NCI-H1105 treated with DMSO at 0.1 percent for 48 hours (cell line): ENCODE data around the gene TNFRSF6B.

Experiments
- DNase-seq: peaks from one replicate; lab custom pipeline; 2025; lab: John Stamatoyannopoulos, UW

Gene TNFRSF6B

DNA sequence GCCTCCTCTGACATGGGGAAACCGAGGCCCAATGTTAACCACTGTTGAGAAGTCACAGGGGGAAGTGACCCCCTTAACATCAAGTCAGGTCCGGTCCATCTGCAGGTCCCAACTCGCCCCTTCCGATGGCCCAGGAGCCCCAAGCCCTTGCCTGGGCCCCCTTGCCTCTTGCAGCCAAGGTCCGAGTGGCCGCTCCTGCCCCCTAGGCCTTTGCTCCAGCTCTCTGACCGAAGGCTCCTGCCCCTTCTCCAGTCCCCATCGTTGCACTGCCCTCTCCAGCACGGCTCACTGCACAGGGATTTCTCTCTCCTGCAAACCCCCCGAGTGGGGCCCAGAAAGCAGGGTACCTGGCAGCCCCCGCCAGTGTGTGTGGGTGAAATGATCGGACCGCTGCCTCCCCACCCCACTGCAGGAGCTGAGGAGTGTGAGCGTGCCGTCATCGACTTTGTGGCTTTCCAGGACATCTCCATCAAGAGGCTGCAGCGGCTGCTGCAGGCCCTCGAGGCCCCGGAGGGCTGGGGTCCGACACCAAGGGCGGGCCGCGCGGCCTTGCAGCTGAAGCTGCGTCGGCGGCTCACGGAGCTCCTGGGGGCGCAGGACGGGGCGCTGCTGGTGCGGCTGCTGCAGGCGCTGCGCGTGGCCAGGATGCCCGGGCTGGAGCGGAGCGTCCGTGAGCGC lies 1.6 kb downstream of the TNFRSF6B start:
- DNase-seq: no peak

DNA sequence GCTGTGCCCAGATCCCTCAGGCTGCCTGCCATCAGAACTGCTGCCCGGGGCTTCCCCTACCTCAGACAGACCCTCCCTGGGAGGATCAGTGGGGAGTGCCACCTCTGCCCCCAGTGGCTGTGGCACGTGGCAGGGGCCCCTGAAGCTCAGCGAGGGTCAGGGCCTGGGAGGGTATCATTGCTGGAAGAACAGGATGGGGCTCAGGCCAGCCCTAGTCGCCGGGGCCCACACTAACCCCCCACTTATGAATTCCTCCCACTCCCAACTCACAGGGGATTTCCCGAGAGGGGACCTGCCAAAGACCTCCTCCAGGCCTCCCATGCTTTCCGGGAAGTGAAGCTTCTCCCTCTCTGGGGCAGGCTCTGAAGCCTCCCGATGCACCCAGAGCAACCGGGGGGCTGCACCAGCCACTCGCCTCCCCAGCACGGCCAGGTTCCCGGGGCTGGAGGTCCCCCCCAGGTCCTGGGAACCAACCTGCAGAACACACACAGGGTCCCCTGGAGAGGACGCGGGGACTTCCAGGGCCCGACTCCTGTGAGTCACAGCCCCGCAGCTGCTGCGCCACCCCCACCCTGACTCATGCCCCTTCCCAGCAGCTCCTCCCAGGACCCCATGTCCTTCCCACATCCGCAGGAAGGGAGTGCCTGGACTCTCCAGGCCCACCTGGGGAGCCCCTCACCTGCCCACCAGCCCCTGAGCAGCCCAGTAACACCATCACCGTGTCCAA lies 2.5 kb downstream of the TNFRSF6B start:
- no peak for DNase-seq

- DNase-seq: no peak
These were observed 3.2 kb downstream of the TNFRSF6B start for GRCh38 chr20:63699466-63700198.

GRCh38 chr20:63700199-63701050 lies 4.0 kb downstream of the TNFRSF6B start:
- no peak for DNase-seq

DNA sequence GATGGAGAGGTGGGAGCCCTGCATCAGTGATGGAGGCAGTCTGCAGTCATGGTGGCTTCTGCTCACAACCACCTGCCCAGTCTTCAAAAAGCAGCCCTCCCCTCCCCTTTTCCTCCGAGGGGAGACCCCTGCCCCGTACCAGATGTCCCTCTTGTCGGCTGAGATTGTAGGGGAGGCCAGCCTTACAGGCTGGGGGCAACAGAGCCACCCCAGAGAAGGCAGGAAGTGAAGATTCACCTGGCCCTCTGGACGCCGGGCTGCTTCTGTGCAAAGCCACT lies 4.5 kb downstream of the TNFRSF6B start:
- DNase-seq: no peak

GRCh38 chr20:63701329-63702035 lies 5.0 kb downstream of the TNFRSF6B start:
- no peak for DNase-seq

DNA sequence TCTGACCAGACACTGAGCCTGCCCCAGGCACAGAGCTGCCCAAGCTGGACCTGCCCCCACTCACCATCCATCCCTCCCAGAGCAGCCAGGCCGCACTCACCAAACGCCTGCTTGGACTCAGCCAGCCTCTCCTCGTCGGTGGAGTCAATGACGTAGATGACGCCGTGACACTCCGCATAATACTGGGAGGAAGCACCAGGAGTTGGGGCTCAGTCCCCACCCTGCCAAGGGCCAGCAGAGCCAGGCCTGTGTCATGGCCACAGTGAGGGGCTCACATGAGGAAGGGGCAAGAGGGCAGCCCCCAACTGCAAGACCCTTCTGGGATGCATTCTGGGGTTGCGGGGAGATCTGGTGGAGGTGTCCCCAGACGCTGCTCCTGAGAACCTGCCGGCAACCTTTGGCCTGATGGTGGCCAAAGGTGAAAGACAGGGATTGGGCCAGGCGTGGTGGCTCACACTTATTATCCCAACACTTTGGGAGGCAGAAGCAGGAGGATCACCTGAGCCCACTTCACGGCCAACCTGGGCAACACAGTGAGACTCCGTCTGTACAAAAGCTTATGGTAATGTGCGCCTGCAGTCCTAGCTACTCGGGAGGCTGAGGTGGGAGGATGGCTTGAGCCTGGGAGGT lies 5.7 kb downstream of the TNFRSF6B start:
- DNase-seq: no peak

DNA sequence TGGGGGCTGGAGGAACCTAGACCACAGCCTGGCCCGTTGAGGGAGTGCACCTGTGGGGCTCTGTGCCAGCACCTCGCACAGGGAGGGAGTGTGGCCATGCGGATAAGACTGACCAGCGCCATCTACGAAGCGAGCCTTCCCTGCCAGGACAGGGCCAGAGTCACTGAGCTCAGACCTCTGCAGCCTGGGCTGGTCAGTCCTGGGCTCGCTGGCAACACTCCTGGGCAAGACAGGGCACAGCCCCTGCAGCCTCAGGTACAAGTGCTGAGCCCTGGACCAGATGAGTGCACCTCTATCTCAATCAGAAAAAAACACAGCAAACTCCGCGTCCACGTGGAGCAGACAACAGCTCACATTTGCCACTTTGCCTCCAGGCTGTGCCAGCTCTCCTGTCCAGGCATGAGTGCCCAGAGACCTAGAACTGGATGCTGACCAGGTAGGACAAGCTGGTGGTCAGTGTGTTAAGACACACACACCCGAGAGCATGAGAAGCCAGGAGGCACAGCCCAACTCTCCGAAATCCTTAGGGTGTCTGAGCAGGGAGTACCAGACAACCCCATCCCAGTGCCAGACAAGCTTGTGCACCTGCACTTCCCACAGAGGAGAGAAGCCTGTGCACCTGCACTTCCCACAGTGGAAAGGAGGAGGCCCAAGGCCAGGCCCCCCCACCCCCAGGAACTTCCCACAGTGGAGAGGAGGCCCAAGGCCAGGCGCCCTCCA lies 6.5 kb downstream of the TNFRSF6B start:
- no peak for DNase-seq

DNA sequence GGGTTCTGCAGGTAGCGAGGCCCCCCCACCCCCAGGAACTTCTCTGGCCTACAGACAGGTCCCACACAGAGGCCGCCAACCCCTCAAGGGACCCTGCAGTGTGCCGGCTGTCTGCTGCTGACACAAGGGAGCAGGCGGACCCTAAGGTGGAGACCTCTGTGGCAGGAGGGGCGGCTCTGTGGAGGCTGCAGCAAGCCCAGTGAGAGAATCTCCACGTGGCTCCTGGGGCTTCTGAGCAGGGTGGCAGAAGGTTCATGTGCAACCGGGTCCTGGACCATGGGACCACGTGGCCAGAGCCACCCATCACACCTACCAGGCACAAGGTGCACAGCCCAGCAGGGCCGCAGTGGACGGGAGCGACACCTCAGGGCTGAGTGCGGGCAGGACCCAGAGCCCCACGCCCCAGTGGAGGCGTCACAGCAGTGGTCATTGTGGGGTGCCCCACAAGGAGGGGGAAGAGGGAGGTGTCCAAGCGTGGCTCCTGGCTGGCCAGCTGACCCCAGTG lies 7.1 kb downstream of the TNFRSF6B start:
- DNase-seq: no peak

- no peak for DNase-seq
These were observed 7.7 kb downstream of the TNFRSF6B start for GRCh38 chr20:63703976-63704748.

GRCh38 chr20:63704749-63705117 lies 8.3 kb downstream of the TNFRSF6B start:
- DNase-seq: no peak

DNA sequence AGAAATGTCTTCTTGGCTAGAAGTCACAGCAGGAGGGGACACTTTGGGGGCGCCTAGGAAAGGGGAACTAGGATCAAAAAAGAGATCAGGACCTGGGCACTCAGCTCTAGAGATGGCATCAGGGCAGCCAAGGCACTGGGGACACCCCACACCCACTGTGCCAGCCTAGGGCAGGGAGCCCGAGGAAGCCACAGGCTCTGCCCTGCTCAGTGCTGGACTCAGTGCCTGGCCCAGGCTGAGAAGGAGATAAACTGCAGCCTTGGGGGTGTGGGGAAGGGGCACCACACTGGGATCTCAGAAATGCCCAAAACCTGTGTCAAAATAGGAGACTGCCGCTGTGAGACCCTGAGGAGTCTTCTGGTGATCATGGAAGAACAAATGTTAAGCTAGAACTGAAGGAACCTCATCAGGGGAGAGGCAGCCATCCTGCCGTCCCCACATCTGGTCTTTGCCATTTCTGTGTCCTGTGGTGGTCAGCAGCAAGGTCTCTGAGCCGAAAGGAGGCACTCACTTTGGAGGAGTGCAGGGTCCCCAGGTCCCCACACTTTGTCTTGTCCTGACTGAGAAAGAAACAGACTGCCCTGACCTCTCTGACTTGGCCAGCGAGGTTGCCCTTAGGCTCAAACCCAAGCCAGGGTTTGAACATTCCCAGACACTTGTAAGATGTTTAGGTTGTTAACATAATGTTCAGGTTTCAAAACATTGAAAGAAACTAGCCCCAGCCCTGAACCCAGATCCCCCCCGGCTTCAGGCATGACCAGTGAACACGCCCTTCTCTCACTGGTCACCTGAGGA lies 9.0 kb downstream of the TNFRSF6B start:
- DNase-seq: no peak

GRCh38 chr20:63706027-63706695 lies 9.7 kb downstream of the TNFRSF6B start:
- DNase-seq: no peak

GRCh38 chr20:63706852-63707557 lies 10.6 kb downstream of the TNFRSF6B start:
- peak; percentile 17 for DNase-seq

DNA sequence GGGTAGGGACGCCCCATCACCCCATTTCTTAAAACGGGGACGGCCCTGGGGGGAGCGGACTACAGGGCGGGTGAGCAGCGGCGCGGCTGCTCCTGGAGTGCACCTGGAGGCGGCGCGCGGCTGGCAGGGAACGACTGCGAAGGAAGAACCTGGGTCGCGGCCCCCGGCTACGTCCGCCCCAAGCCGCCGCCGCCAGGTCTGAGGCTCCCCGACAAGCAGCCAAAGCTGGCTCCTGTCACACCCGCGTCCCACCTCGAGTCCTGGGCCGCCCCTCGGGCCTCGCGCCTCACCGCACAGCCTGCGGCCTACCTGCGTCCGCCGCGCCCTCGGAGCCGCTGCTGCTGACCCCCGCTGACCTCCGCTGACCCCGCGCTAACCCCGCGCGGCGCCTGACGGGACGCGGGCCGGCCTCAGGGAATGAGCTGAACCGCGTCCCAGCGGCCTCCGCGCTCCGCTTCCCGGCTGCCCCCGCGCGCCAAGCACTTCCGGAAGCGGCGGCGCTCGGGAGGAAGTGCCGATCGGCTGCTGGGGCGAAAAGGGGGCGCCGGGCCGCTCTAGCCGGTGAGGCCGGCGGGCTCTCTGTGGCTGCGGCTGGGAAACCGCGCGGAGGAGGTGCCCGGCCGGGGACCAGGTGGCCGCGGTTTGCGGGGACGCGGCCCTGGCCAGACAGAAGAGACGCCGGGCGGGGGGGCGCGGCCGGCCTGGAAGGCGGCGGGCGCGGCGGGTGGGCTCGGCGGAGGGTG lies 11.3 kb downstream of the TNFRSF6B start, which contains the start of the genes ARFRP1 and ZGPAT:
ARFRP1 (minus strand) TSS at position 419 of the 743 bp plus-strand sequence. CDS start 885 bp downstream, outside the sequence.
ZGPAT (plus strand) TSS at position 482 of the 743 bp plus-strand sequence. CDS start 542 bp downstream, outside the sequence.
- DNase-seq: peak; percentile 82
